Measurements from ENCODE around the gene TOM1L2. TPM values are rescaled to one million over a fixed set of nuclear protein-coding genes. Genes with fewer than 3 reads are reported as not detected.
"Not testable (repeated sequence)": the region's sequence is repeated elsewhere in the genome, so short reads cannot be mapped to it uniquely, and the experiment has no call there.

TOM1L2 gene
- polyA plus RNA-seq, 1 donor, result 31.1 TPM

DNA sequence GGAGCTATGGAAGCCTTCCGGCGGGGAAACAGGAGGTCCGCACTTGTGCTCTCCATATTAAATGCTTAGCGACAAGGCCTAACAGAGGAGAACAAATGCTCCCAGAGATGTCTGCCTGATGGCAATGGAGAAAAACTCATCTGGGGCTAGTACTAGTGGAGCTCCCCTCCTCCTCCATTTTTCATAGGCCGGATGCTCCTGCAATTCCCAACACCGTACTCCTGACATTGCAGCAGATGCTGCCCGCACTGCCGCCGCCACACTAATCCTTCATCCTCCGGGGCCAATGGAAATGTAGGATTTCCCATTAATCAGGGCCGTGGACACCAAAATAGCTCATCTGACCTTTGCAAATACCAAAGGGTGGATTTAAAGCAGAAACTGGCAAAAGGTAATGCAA lies 27.5 kb downstream of the TOM1L2 start:
- no peaks in the 10 kb centered on the region for H3K36me3 ChIP-seq (ENCODE audit: control insufficient read depth, insufficient read depth, low read length)
- H3K27ac ChIP-seq (ENCODE audit: low read length), result peak overlapping the region; percentile 9
- H3K9me3 ChIP-seq (ENCODE audit: control insufficient read depth, low read depth, low read length), result no peaks in the 10 kb centered on the region
- DNase-seq, result no peak
- H3K4me1 ChIP-seq (ENCODE audit: control insufficient read depth, insufficient read depth, low read length), result peaks cover 34% of the 10 kb centered on the region
- no peaks in the 10 kb centered on the region for H3K27me3 ChIP-seq (ENCODE audit: control insufficient read depth, insufficient read depth, low read length)
- no CpG with 5 or more reads among the region's 11 CpGs for WGBS (ENCODE audit: insufficient coverage, low lambda C conversion rate)
- H3K4me3 ChIP-seq (ENCODE audit: low read length), result no peak overlapping the region

GRCh38 chr17:17944242-17944641 lies 28.0 kb downstream of the TOM1L2 start:
- Histone ChIP-seq H3K27me3 (ENCODE audit: control insufficient read depth, insufficient read depth, low read length) (no peaks in the 10 kb centered on the region), H3K27ac (ENCODE audit: low read length) (no peak overlapping the region), H3K4me3 (ENCODE audit: low read length) (no peak overlapping the region), H3K4me1 (ENCODE audit: control insufficient read depth, insufficient read depth, low read length) (peaks cover 34% of the 10 kb centered on the region), H3K9me3 (ENCODE audit: control insufficient read depth, low read depth, low read length) (no peaks in the 10 kb centered on the region), H3K36me3 (ENCODE audit: control insufficient read depth, insufficient read depth, low read length) (no peaks in the 10 kb centered on the region)
- no CpG with 5 or more reads among the region's 7 CpGs for WGBS (ENCODE audit: insufficient coverage, low lambda C conversion rate)
- DNase-seq, result no peak

DNA sequence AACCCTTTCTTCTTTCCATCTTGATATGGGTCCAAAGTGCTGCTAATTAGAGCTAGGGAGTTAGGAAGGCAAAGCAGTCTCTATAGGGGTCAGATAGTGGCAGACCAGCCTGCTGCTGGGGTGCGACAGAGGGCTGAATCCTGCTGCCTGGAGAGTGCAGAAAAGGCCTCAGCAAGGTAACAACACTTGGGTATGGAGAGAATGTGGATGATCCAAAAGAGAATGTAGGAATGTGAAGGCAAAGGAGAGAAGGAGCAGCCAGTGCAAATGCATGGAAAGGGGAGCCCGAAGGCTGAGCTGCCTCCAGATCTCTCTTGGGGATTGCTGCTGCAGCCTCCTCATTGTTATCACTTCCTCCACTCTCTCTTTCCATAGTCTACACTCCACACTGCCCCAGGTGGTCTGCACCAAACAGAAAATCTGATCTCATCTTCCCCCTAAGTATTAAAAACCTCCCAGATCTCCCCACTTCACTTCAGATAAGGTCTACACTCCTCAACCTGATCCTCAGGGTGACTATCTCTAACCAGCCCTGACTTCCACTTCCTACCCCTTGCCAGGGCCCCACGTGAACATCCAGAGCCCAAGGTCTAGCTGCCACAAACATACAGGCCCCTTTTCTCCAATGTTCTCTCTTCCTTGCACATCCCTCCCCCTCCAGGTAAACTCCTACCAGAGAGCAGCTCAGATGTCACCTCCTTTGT lies 28.8 kb downstream of the TOM1L2 start:
- DNase-seq, result peak in 1 of 2 donors; percentile 71
- no peaks in the 10 kb centered on the region for H3K27me3 ChIP-seq (ENCODE audit: control insufficient read depth, insufficient read depth, low read length)
- H3K4me1 ChIP-seq (ENCODE audit: control insufficient read depth, insufficient read depth, low read length), result peaks cover 41% of the 10 kb centered on the region
- H3K27ac ChIP-seq (ENCODE audit: low read length), result peak overlapping the region; percentile 37
- H3K9me3 ChIP-seq (ENCODE audit: control insufficient read depth, low read depth, low read length), result no peaks in the 10 kb centered on the region
- H3K36me3 ChIP-seq (ENCODE audit: control insufficient read depth, insufficient read depth, low read length), result no peaks in the 10 kb centered on the region
- no peak overlapping the region for H3K4me3 ChIP-seq (ENCODE audit: low read length)
- no CpG with 5 or more reads among the region's 3 CpGs for WGBS (ENCODE audit: insufficient coverage, low lambda C conversion rate)

DNA sequence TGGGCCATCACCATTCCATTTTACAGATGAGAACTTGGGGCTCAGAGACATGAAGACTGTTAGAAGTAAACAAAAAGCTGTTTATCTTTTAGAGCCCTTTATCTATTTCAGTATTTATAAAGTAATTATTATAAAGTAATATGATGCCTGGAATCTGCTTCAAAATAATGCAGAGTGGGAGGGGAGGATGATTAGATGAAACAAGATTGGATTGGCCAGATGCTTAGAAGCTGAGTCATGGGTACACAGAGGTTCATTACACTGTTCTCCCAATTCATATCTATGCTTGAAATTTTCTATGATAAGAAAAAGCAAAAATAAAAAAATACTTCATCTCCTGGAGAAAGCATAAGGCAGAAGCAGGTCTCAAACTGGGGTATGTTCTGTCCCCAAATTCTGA lies 29.4 kb downstream of the TOM1L2 start:
- Histone ChIP-seq H3K27me3 (ENCODE audit: control insufficient read depth, insufficient read depth, low read length) (no peaks in the 10 kb centered on the region), H3K4me1 (ENCODE audit: control insufficient read depth, insufficient read depth, low read length) (peaks cover 47% of the 10 kb centered on the region), H3K9me3 (ENCODE audit: control insufficient read depth, low read depth, low read length) (no peaks in the 10 kb centered on the region), H3K4me3 (ENCODE audit: low read length) (no peak overlapping the region), H3K36me3 (ENCODE audit: control insufficient read depth, insufficient read depth, low read length) (no peaks in the 10 kb centered on the region), H3K27ac (ENCODE audit: low read length) (peak overlapping the region; percentile 37)
- no peak for DNase-seq

GRCh38 chr17:17941015-17941414 lies 31.2 kb downstream of the TOM1L2 start:
- H3K4me1 ChIP-seq (ENCODE audit: control insufficient read depth, insufficient read depth, low read length), result peaks cover 64% of the 10 kb centered on the region
- no peak overlapping the region for H3K27ac ChIP-seq (ENCODE audit: low read length)
- 83% methylated on average over 1 of the region's 5 CpGs for WGBS (ENCODE audit: insufficient coverage, low lambda C conversion rate)
- DNase-seq, result no peak
- no peaks in the 10 kb centered on the region for H3K9me3 ChIP-seq (ENCODE audit: control insufficient read depth, low read depth, low read length)
- H3K4me3 ChIP-seq (ENCODE audit: low read length), result no peak overlapping the region
- no peaks in the 10 kb centered on the region for H3K27me3 ChIP-seq (ENCODE audit: control insufficient read depth, insufficient read depth, low read length)
- H3K36me3 ChIP-seq (ENCODE audit: control insufficient read depth, insufficient read depth, low read length), result no peaks in the 10 kb centered on the region

- Histone ChIP-seq H3K27ac (ENCODE audit: low read length) (peak overlapping the region; percentile 36), H3K4me3 (ENCODE audit: low read length) (no peak overlapping the region), H3K36me3 (ENCODE audit: control insufficient read depth, insufficient read depth, low read length) (no peaks in the 10 kb centered on the region), H3K27me3 (ENCODE audit: control insufficient read depth, insufficient read depth, low read length) (no peaks in the 10 kb centered on the region), H3K4me1 (ENCODE audit: control insufficient read depth, insufficient read depth, low read length) (peaks cover 65% of the 10 kb centered on the region), H3K9me3 (ENCODE audit: control insufficient read depth, low read depth, low read length) (no peaks in the 10 kb centered on the region)
- DNase-seq, result no peak
- no CpG with 5 or more reads among the region's 3 CpGs for WGBS (ENCODE audit: insufficient coverage, low lambda C conversion rate)
Measured at GRCh38 chr17:17940441-17940911, 31.7 kb downstream of the TOM1L2 start.

DNA sequence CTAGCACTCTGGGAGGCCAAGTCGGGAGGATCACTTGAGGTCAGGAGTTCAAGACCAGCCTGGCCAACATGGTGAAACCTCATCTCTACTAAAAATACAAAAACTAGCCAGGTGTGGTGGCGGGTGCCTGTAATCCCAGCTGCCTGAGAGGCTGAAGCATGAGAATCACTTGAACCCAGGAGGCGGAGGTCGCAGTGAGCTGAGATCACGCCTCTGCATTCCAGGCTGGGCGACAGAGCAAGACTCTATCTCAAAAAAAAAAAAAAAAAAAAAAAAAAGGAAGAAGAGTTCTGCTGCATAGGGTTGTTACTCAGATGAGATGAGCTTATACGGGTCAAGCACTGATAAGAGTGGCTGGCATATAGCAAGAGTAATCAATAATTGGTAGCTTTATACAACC lies 32.3 kb downstream of the TOM1L2 start:
- H3K27me3 ChIP-seq (ENCODE audit: control insufficient read depth, insufficient read depth, low read length); H3K9me3 ChIP-seq (ENCODE audit: control insufficient read depth, low read depth, low read length); H3K4me3 ChIP-seq (ENCODE audit: low read length); DNase-seq; H3K36me3 ChIP-seq (ENCODE audit: control insufficient read depth, insufficient read depth, low read length); H3K27ac ChIP-seq (ENCODE audit: low read length): not testable (repeated sequence)
- no CpG with 5 or more reads among the region's 7 CpGs for WGBS (ENCODE audit: insufficient coverage, low lambda C conversion rate)
- peaks cover 68% of the 10 kb centered on the region for H3K4me1 ChIP-seq (ENCODE audit: control insufficient read depth, insufficient read depth, low read length)

- no peaks in the 10 kb centered on the region for H3K36me3 ChIP-seq (ENCODE audit: control insufficient read depth, insufficient read depth, low read length)
- no peak overlapping the region for H3K4me3 ChIP-seq (ENCODE audit: low read length)
- no CpG with 5 or more reads among the region's 8 CpGs for WGBS (ENCODE audit: insufficient coverage, low lambda C conversion rate)
- H3K27ac ChIP-seq (ENCODE audit: low read length), result peak overlapping the region; percentile 55
- no peaks in the 10 kb centered on the region for H3K9me3 ChIP-seq (ENCODE audit: control insufficient read depth, low read depth, low read length)
- peaks cover 59% of the 10 kb centered on the region for H3K4me1 ChIP-seq (ENCODE audit: control insufficient read depth, insufficient read depth, low read length)
- peak; percentile 44 to 61 for DNase-seq
- no peaks in the 10 kb centered on the region for H3K27me3 ChIP-seq (ENCODE audit: control insufficient read depth, insufficient read depth, low read length)
Measured at GRCh38 chr17:17938388-17939107, 33.7 kb downstream of the TOM1L2 start.

DNA sequence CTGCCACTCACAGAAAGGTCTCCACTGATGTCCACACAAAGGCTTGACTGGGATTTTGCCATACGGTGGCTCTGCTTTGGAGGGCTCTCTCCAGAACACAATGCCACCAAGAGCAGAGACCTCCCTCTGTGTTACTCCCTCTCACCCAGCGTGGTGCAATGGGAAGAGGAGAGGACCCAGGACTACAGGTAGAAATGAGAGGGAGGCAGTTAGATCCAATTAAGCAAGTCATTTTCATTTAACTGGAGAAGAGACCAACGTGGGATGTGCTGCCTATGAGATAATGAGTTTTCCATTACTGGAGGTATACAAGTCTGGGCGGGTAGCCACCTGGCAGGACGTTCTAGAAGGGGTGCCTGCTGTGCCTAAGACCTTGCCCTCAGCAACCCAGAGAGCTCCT lies 34.2 kb downstream of the TOM1L2 start:
- DNase-seq, result no peak
- WGBS (ENCODE audit: insufficient coverage, low lambda C conversion rate), result no CpG with 5 or more reads among the region's 5 CpGs
- Histone ChIP-seq H3K27me3 (ENCODE audit: control insufficient read depth, insufficient read depth, low read length) (no peaks in the 10 kb centered on the region), H3K9me3 (ENCODE audit: control insufficient read depth, low read depth, low read length) (no peaks in the 10 kb centered on the region), H3K27ac (ENCODE audit: low read length) (peak overlapping the region; percentile 55), H3K4me3 (ENCODE audit: low read length) (no peak overlapping the region), H3K4me1 (ENCODE audit: control insufficient read depth, insufficient read depth, low read length) (peaks cover 53% of the 10 kb centered on the region), H3K36me3 (ENCODE audit: control insufficient read depth, insufficient read depth, low read length) (no peaks in the 10 kb centered on the region)

- H3K27ac ChIP-seq (ENCODE audit: low read length), result peak overlapping the region; percentile 55
- peaks cover 52% of the 10 kb centered on the region for H3K4me1 ChIP-seq (ENCODE audit: control insufficient read depth, insufficient read depth, low read length)
- no peaks in the 10 kb centered on the region for H3K36me3 ChIP-seq (ENCODE audit: control insufficient read depth, insufficient read depth, low read length)
- peak; percentile 42 to 59 for DNase-seq
- H3K4me3 ChIP-seq (ENCODE audit: low read length), result no peak overlapping the region
- no peaks in the 10 kb centered on the region for H3K9me3 ChIP-seq (ENCODE audit: control insufficient read depth, low read depth, low read length)
- WGBS (ENCODE audit: insufficient coverage, low lambda C conversion rate), result 0% methylated on average over 1 of the region's 4 CpGs
- H3K27me3 ChIP-seq (ENCODE audit: control insufficient read depth, insufficient read depth, low read length), result no peaks in the 10 kb centered on the region
Measured at GRCh38 chr17:17937201-17937853, 34.9 kb downstream of the TOM1L2 start.
